IMR-90 (cell line): ENCODE measurements around the gene CCDC54.

ENCODE experiments used
- CTCF ChIP-seq: conservative IDR thresholded peaks from 2 replicates; pipeline ENCODE4 v1.5.1; 2012; ENCODE audit warnings: mild to moderate bottlenecking, low read depth, low read length, improper control_type of control experiment
- FOS ChIP-seq: fragments of 150-350 bp; IDR thresholded peaks from 2 replicates; pipeline ENCODE4 v1.6.1; 2016; ENCODE audit warnings: low read depth, low read length
- POLR2A ChIP-seq: IDR thresholded peaks from 2 replicates; pipeline ENCODE4 v1.6.1; 2012; ENCODE audit warnings: mild to moderate bottlenecking, low read depth, low read length

DNA sequence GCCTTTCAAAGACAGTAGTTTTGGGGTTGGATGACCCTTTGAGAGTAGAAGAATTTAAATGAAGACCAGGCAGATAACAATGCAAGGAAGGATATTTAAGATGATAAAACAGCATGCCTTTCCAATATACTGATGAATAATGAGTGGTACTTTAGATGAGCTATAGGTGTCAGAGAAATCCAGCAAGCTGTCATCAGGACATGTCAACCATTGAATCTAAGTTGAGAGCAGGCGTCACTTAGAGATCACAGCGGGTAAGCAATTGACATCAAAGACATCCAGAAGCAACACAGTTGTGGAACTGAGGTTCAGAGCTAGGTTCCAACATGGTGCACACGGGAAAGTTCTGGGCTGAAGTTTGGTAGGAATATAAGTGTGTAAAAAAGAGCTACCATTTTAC lies 25.0 kb downstream of the CCDC54 start:
- TF ChIP-seq POLR2A = no peak
- no peak for TF ChIP-seq FOS
- no peak for TF ChIP-seq CTCF
